Hematopoietic multipotent progenitor cell treated with erythropoietin and hydrocortisone succinate and interleukin-3 and kit ligand, for 17 days (in vitro differentiated cells): Measurements from ENCODE around the gene ZDHHC14.

Experiments
- DNase-seq: peaks from one replicate; pipeline ENCODE4 v3.0.0-alpha.2; 2015; ENCODE audit warnings: low spot score

The ZDHHC14 gene

GRCh38 chr6:157533048-157533871 lies 152.3 kb downstream of the ZDHHC14 start:
- no peak for DNase-seq

DNA sequence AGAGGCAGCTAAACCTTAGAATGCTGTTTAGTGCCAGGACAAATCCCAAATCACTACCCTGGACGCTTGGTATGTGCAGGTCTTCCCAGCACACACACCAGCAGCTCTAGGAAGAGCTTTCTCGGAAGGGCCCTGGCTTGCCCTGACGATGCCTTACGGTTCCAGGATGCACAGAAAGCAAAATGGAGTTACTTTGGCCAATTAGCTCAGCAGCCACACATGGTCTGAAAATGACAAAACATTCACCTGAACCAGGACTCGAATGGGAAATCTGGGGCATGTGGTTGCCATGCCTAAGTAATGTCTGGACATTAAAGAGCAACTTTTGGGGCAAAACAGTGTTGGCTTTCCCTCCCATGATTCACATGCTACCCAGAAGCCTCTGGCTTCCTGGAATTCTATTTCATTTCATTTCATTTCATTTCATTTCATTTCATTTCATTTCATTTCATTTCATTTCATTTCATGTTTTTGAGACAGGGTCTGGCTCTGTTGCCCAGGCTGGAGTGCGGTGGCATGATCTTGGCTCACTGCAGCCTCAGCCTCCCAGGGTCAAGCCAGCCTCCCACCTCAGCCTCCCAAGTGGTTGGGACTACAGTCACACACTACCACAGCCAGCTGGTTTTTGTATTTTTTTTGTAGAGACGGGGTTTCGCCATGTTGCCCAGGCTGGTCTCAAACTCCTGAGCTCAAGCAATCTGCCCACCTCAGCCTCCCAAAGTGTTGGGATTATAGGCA lies 153.3 kb downstream of the ZDHHC14 start:
- DNase-seq = no peak

- DNase-seq = no peak
Observed at GRCh38 chr6:157534977-157535339, 154.0 kb downstream of the ZDHHC14 start.

GRCh38 chr6:157535340-157536222 lies 154.6 kb downstream of the ZDHHC14 start:
- no peak for DNase-seq

- no peak for DNase-seq
Observed at GRCh38 chr6:157536223-157536545, 155.2 kb downstream of the ZDHHC14 start.

DNA sequence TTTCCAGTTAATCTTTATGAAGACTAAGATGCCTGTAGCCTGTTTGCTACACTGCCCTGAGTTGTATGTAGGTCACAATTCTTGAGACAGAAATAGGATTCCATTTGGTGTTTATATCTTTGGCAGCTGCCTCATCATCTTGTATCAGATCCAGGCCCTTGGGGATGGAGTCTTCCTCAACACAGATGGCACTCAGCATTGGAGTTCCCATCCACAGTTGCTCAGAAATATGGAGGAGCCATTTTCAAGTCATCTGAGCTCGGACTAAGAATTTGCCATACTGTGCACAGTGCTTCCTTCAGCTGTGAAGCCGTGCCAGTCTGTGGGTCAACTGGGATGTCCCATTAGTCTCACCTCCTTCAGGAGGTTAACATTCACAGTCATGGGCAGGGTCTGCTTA lies 156.6 kb downstream of the ZDHHC14 start:
- no peak for DNase-seq

DNA sequence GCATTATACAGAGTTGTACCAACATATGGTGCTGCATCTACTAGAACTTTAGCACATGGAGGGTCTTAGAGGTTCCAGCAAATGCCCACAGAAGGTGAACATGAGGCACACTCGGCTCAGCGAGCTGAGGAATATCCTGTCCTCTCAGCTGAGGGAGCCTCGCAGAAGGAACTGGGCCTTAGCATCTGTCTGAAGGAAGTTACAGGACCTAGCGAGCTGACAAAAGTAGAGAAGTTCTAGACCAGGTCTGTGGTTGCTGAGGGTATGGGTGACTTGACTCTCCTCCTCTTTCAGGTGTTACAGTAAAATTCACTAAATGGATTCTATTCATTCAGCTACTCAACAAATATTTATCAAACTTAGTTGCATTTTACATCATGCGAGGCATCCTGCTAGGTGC lies 157.2 kb downstream of the ZDHHC14 start:
- DNase-seq = no peak

GRCh38 chr6:157538698-157539097 lies 157.7 kb downstream of the ZDHHC14 start:
- no peak for DNase-seq

- no peak for DNase-seq
Observed at GRCh38 chr6:157539421-157539822, 158.4 kb downstream of the ZDHHC14 start.

GRCh38 chr6:157539900-157540752 lies 159.1 kb downstream of the ZDHHC14 start:
- no peak for DNase-seq

DNA sequence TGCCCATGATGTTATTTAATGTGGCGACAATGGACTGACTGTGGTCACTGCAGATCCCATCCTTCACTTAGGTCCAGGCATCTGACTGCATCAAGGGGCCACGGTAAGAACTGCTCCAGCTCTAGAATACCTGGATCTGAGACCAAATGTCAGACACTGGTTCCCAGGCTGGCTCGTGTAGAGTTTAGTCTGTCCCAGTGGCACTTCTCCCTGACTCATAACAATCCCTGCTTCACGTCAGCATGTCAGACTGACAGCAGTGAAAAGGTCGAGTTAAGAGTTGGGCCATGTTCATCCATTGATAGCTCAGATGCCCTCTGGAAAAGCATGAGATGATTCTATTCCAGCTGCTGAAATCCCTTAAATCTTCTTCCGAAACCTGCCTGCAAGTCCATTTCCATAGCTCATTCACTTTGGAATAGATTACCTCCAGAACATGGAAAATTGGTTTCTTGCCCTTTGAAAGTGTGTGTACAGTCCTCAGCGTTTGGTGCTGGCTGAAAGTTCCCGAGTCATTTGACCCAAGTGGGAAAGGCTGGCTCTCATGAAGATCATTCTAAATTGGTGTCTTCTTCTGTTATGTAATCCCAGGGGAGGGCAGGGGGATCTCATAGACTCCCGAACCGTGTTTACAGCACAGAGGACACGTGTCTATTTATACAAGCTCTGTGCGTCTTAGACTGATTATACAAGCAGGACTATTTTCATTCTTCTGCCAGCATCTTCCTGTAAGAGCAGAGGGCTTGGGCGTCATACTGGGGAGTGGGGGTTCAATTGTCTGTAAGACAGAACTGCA lies 160.8 kb downstream of the ZDHHC14 start:
- DNase-seq = no peak

DNA sequence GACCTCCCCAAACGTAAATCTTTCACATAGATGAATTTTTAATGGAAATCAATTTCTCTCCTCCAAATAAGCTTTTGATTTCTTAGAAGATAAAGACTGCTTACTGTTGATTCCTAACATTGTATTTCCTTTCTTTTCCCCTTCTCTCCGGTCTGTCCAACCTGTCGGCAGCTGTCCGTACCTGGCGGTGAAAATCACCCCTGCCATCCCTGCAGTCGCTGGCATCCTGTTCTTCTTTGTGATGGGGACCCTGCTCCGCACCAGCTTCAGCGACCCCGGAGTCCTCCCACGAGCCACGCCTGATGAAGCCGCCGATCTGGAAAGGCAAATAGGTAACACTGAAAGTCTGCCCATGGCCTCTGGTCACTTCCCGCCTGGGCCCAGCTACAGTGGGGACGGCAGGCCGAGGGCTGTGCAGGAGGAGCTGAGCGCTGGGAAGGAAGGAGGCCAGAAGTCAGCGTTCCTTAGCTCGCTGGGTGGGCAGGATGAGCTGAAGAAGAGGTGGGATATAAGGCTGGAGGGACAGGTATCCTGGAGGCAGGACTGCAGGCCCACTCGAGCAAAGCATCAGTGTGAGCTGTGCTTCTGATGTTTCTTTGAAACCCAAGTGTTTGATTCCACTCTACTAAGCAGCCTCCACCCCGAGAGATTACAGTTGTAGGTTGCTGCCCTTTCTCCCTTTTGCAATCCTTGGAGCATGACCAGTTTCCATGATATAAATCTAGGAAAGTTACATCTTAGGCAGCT lies 161.6 kb downstream of the ZDHHC14 start:
- DNase-seq = no peak

DNA sequence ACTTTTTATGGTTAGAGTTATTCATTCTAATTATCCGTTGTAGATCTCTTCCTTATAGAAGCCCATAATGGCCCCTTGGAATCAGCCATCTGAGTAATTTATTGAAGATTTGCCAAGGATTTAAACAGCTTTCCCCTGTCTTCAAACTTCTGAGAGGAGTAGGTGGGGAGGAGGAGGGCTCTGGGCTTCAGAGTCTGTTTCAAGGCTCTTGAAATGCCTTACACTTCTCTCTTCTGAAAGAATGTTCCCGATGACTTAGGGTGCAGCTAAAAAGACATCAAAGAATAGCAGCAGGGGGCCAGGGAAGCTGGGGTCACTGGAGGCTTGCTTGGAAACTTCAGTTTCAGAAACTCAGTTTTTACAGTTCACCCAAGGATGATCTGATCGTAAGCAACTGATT lies 165.3 kb downstream of the ZDHHC14 start:
- no peak for DNase-seq

DNA sequence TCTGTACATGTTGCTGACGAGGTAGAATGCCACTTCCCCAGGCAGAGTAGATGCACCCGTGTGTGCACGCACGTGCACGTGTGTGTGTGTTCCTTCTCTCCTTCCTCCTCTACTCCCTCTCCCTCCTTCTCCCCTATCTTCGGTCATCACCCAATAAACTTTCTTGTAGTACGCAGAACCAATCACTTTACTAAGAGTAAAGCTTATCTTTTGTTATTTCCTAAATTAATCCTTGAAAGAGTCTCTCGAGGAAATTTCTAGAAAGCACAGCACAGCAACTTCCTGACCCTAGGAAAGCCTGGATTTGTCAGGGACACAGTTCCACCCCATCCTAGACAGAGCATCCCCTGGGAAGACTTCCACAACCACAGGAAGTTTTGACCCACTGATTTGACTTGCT lies 166.1 kb downstream of the ZDHHC14 start:
- no peak for DNase-seq

DNA sequence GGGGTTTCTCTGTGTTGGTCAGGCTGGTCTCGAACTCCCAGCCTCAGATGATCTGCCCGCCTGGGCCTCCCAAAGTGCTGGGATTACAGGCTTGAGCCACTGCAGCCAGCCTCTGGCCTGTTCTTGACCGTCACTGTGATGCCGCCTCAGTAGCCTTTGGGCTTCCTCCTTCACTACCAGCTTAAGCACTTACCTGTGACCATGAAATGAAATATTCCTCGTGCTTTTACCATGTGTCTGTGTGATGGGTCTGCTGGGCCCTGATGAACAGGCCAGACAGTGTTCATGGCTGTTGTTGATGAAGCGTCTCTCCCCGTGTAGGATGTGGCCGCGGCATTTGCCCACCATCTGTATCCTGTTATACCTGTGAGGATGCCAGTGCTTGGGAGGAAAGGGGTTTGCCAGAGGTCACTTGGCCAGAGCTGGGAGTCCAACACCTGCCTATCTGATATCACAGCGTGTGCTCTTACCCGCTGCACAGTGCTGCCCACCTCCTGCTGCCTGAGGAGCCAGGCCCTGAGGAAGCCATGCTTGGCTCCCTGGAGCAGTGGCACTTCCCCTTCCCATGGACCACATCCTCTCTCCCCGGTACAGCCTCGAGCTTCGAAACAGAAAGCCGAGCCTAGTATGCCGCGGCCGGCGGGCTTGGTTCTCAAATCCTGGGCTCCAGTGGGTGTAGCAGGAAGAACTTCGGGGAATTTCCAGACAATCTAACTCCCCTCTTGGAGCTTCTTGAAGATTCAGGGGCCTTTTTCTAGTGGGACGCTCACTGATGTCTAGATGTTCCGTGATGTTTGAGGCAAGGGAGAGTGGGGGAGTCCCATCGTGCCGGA lies 167.9 kb downstream of the ZDHHC14 start:
- no peak for DNase-seq

- no peak for DNase-seq
Observed at GRCh38 chr6:157549468-157549745, 168.4 kb downstream of the ZDHHC14 start.

- no peak for DNase-seq
Observed at GRCh38 chr6:157550114-157550989, 169.4 kb downstream of the ZDHHC14 start.

DNA sequence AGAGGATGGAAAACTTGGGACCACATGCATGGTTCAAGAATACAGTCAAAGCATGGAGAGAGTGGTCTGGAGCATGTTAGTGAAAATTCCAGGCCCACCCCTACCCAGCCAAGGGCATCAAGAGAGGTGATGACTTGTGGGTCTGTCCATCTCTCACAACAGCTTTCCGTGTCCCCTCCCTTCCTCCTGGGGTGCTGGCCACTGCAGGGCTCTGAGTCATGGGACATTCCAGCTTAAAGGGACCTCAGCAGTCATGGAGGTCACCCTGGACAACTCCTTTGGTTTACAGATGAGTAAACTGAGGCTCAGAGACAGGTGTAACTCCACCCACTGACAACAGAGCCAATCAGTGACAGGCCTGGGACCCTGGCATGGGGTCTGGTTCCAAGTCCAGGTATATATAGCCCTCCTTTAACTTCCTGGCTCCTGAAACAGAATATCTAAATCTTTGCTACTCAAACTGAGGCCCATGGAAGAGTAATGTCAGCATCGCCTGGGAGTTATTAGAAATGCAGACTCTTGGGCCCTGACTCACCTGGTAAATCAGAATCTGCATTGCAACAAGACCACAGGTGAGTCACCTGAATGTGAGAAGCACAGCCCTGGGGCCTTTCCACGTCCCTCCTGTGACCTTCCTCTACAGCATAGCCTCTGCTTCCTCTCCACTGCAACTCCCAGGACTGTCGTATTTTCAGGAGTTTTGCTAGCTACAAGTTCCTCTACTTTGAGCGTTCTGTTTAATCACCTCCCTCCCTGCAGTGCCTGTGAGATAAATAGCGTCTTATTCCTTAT lies 170.2 kb downstream of the ZDHHC14 start:
- DNase-seq = no peak
